Ovary (tissue), 9 donors: Measurements from ENCODE around the gene LENG9. TPM values are rescaled to one million over a fixed set of nuclear protein-coding genes. Genes with fewer than 3 reads are reported as not detected.
A peak's percentile ranks its signal among the peaks of the same experiment; 100 is the strongest.

Source experiments
- DNase-seq, 5 donors: peaks; one replicate each; pipeline ENCODE4 v3.0.0-alpha.2; 2019 to 2020
- H3K27ac ChIP-seq, 2 donors: fragments of 200-600 bp; one replicate each; pipeline versions ENCODE4 v1.5.1 to v1.8.0; 2019 to 2022
- H3K27me3 ChIP-seq: fragments of 200-600 bp; one replicate; pipeline ENCODE4 v1.8.0; 2022
- H3K36me3 ChIP-seq: fragments of 200-600 bp; sonication (generic); one replicate; pipeline ENCODE4 v1.5.1; 2019
- H3K4me1 ChIP-seq: one replicate; pipeline ENCODE4 v1.8.1; 2013; ENCODE audit warnings: mild to moderate bottlenecking, moderate library complexity; ENCODE audit not compliant: insufficient read depth
- H3K4me3 ChIP-seq: fragments of 200-600 bp; sonication (generic); one replicate; pipeline ENCODE4 v1.5.1; 2017
- H3K9me3 ChIP-seq, 2 donors: fragments of 200-600 bp in 1 of 2; sonication (generic) in 1 of 2; one replicate each; pipeline versions ENCODE4 v1.5.1 to v1.8.1; 2013 to 2019; ENCODE audit warnings: mild to moderate bottlenecking in 1 of 2, moderate library complexity in 1 of 2
- CTCF ChIP-seq, 3 donors: fragments of 450-650 bp in 2 of 3; fragments of 200-600 bp in 1 of 3; IDR thresholded peaks; one replicate each; pipeline versions ENCODE4 v1.5.1 to v1.8.0; 2016 to 2022; ENCODE audit warnings: antibody characterized with exemption in 3 of 3, mild to moderate bottlenecking in 1 of 3
- EP300 ChIP-seq: sonication (generic); formaldehyde crosslinking; IDR thresholded peaks from one replicate; pipeline ENCODE4 v1.6.1; 2017; ENCODE audit warnings: antibody characterized with exemption
- POLR2A ChIP-seq: fragments of 450-650 bp; IDR thresholded peaks from one replicate; pipeline ENCODE4 v1.6.1; 2017; ENCODE audit warnings: antibody characterized with exemption, mild to moderate bottlenecking, moderate library complexity
- WGBS, 3 donors: extraction: QIAGEN DNeasy Blood & Tissue Kit in 1 of 3; methylation state at CpG; one replicate each; pipeline versions ENCODE4 v1.1.5 to v1.1.7; 2013 to 2017; 5-methylcytosine and 5-hydroxymethylcytosine counted together
- intact Hi-C, 4 donors: fragments of 100-400 bp; cut with DNase I; formaldehyde crosslinking; loops; one replicate each; pipeline versions ENCODE4 v1.11.0 to v1.15.1; 2022 to 2023
- polyA plus RNA-seq, 2 donors: library from polyadenylated mRNA; stranded (reverse); fragments of 200-250 nt in 1 of 2; fragments of 350-450 nt in 1 of 2; fragmentation: Illumina TruSeq in 1 of 2; extraction: RNeasy Lipid Tissue Mini Kit (QIAGEN cat#74804) in 1 of 2; gene quantifications; one replicate each; pipeline ENCODE4 v1.2.3, GENCODE V29; 2013 to 2014
- total RNA-seq, 7 donors: library from RNA; depleted of rRNA in 2 of 7; stranded (reverse); fragments of >200 nt in 2 of 7; fragmentation: NEBNext Ultra II Directional in 3 of 7; extraction: Animal tissue kit (Norgen Biotek cat#: 25700) in 3 of 7; gene quantifications; one replicate each; pipeline versions ENCODE4 v1.1.0 to v1.2.4, GENCODE V29; 2016 to 2023
- donor health status: DM: no; HTN: no; CAD: no; lungs with moderate emphysema.
- donor health status: DM: no; HTN: no; CAD: no.
- donor health status: Bipolar disorder and iron deficiency.
- donor health status: DM: yes; HTN: yes; CAD: no.
- donor health status: DM: no; HTN: no; CAD: no.
- donor health status: DM: yes; HTN: yes; CAD: no.

Gene LENG9
- total and polyA plus RNA-seq, 9 donors: 0.70 to 8.3 (median 4.1) TPM

- H3K27me3 ChIP-seq: no peaks in the 10 kb centered on the region
- no peak for TF ChIP-seq EP300
- no peak for TF ChIP-seq POLR2A
- no peak for TF ChIP-seq CTCF (IDR thresholded peaks at IDR 0.05)
- no peaks in the 10 kb centered on the region for H3K36me3 ChIP-seq
- intact Hi-C loops: no loop called here
- no peaks in the 10 kb centered on the region for H3K9me3 ChIP-seq
- WGBS, 3 donors: 0 to 1% (median 1%) methylated on average over 26 of the region's 26 CpGs
- H3K4me3 ChIP-seq: peak overlapping the region; percentile 56
- H3K27ac ChIP-seq: peak overlapping the region; percentile 24 to 68
- peak; percentile 82 to 87 (median 86) for DNase-seq
- peaks cover 12% of the 10 kb centered on the region for H3K4me1 ChIP-seq
These were observed 559 bp upstream of the LENG9 start for GRCh38 chr19:54464044-54464629.

- peak; percentile 65 to 85 (median 71) for DNase-seq
- TF ChIP-seq POLR2A (peak; percentile 5), EP300 (no peak), CTCF (IDR thresholded peaks at IDR 0.05) (no peak)
- intact Hi-C loops: no loop called here
- 3 to 29% (median 5%) methylated on average over 15 to 91 of the region's 91 CpGs for WGBS, 3 donors
- no peaks in the 10 kb centered on the region for H3K9me3 ChIP-seq
- peaks cover 12% of the 10 kb centered on the region for H3K4me1 ChIP-seq
- no peaks in the 10 kb centered on the region for H3K27me3 ChIP-seq
- no peaks in the 10 kb centered on the region for H3K36me3 ChIP-seq
- H3K27ac ChIP-seq: peak overlapping the region; percentile 67 to 68
- H3K4me3 ChIP-seq: peak overlapping the region; percentile 56
These were observed 685 bp downstream of the LENG9 start for GRCh38 chr19:54462655-54463530.

DNA sequence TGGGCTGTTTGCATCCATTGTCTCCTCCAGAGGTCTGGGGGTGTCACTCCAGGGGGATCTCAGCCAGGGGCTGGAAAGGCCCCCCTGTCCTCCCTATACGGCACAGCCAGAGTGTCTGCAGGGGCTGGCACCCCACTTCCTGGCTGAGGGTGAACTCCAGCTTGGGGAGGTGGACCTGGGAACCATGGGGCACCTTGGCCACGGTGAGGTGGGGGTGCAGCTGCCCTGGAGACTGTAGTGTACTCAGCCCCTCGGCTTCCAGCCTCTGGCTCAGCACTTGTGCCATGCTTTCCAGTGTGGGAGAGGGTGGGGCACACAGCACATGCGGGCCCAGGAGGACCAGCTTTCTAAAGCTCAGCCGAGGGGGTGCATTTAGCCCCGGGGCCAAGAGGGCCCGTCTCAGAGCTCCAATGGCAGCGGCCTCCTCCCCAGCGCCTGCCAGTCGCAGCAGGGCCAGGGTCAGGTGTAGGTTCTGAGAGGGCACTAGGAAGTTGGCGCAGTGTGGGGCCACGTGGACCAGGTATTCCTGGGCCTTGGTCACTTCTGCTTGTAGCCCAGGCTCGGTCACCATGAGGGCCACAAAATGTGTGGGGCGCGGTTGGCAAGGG lies 1.4 kb downstream of the LENG9 start:
- peak overlapping the region; percentile 56 for H3K4me3 ChIP-seq
- no peaks in the 10 kb centered on the region for H3K27me3 ChIP-seq
- peak overlapping the region in 1 of 2 donors; percentile 68 for H3K27ac ChIP-seq
- H3K36me3 ChIP-seq: no peaks in the 10 kb centered on the region
- 46 to 53% (median 46%) methylated on average over 15 of the region's 15 CpGs for WGBS, 3 donors
- peaks cover 12% of the 10 kb centered on the region for H3K4me1 ChIP-seq
- intact Hi-C loops: no loop called here
- DNase-seq: peak in 3 of 5 donors; percentile 56 to 65 (median 59)
- H3K9me3 ChIP-seq: no peaks in the 10 kb centered on the region
- TF ChIP-seq EP300: no peak
- TF ChIP-seq CTCF (IDR thresholded peaks at IDR 0.05): no peak
- no peak for TF ChIP-seq POLR2A

GRCh38 chr19:54461613-54462012 lies 2.0 kb downstream of the LENG9 start:
- H3K27ac ChIP-seq: no peak overlapping the region
- peaks cover 12% of the 10 kb centered on the region for H3K4me1 ChIP-seq
- no peaks in the 10 kb centered on the region for H3K27me3 ChIP-seq
- H3K9me3 ChIP-seq: no peaks in the 10 kb centered on the region
- no peak for DNase-seq
- no peaks in the 10 kb centered on the region for H3K36me3 ChIP-seq
- no peak overlapping the region for H3K4me3 ChIP-seq
- TF ChIP-seq POLR2A (no peak), CTCF (IDR thresholded peaks at IDR 0.05) (no peak), EP300 (no peak)
- WGBS, 3 donors: 33 to 45% (median 37%) methylated on average over 3 of the region's 3 CpGs
- intact Hi-C loops: no loop called here
